GM23248 (cell line): Measurements from ENCODE around the gene TTC22. TPM values are rescaled to one million over a fixed set of nuclear protein-coding genes. Genes with fewer than 3 reads are reported as not detected.

ENCODE experiments used
- DNase-seq: peaks from one replicate; pipeline ENCODE4 v3.0.0-alpha.2; 2015
- H2AFZ ChIP-seq: fragments of 200-600 bp; sonication (generic); 2 replicates; pipeline ENCODE4 v1.6.1; 2016; ENCODE audit warnings: antibody characterized with exemption
- H3F3A ChIP-seq: fragments of 200-600 bp; sonication (generic); 2 replicates; pipeline ENCODE4 v1.6.1; 2016; ENCODE audit warnings: mild to moderate bottlenecking, antibody characterized with exemption, mixed run types; ENCODE audit not compliant: insufficient read depth
- H3K27ac ChIP-seq: fragments of 200-600 bp; sonication (generic); 2 replicates; pipeline ENCODE4 v1.5.1; 2016; ENCODE audit warnings: mild to moderate bottlenecking
- H3K27me3 ChIP-seq: fragments of 200-600 bp; sonication (generic); replicated peaks from 2 replicates; pipeline ENCODE4 v1.6.1; 2016; ENCODE audit warnings: mild to moderate bottlenecking; ENCODE audit not compliant: insufficient read depth
- H3K36me3 ChIP-seq: fragments of 200-600 bp; sonication (generic); 2 replicates; pipeline ENCODE4 v1.6.1; 2016; ENCODE audit warnings: low read depth, mild to moderate bottlenecking
- H3K4me1 ChIP-seq: fragments of 200-600 bp; sonication (generic); 2 replicates; pipeline ENCODE4 v1.6.1; 2016; ENCODE audit warnings: mild to moderate bottlenecking; ENCODE audit not compliant: insufficient read depth
- H3K4me2 ChIP-seq: fragments of 200-600 bp; sonication (generic); one replicate; pipeline ENCODE4 v1.6.1; 2016; ENCODE audit warnings: mild to moderate bottlenecking; ENCODE audit not compliant: unreplicated experiment
- H3K4me3 ChIP-seq: fragments of 200-600 bp; sonication (generic); 2 replicates; pipeline ENCODE4 v1.5.1; 2016; ENCODE audit warnings: mild to moderate bottlenecking
- H3K79me2 ChIP-seq: fragments of 200-600 bp; sonication (generic); 2 replicates; pipeline ENCODE4 v1.6.1; 2016; ENCODE audit warnings: mild to moderate bottlenecking; ENCODE audit not compliant: insufficient read depth
- H3K9ac ChIP-seq: fragments of 200-600 bp; sonication (generic); 2 replicates; pipeline ENCODE4 v1.6.1; 2016; ENCODE audit warnings: mild to moderate bottlenecking
- H3K9me2 ChIP-seq: fragments of 200-600 bp; sonication (generic); 2 replicates; pipeline ENCODE4 v1.6.1; 2016; ENCODE audit warnings: mixed run types, mild to moderate bottlenecking, moderate library complexity; ENCODE audit not compliant: insufficient read depth
- H3K9me3 ChIP-seq: fragments of 200-600 bp; sonication (generic); one replicate; pipeline ENCODE4 v1.6.1; 2017; ENCODE audit warnings: low read depth
- H4K20me1 ChIP-seq: fragments of 200-600 bp; sonication (generic); 2 replicates; pipeline ENCODE4 v1.6.0; 2016; ENCODE audit not compliant: insufficient read depth
- EZH2 ChIP-seq: fragments of 200-600 bp; sonication (generic); IDR thresholded peaks from 2 replicates; pipeline ENCODE4 v1.6.1; 2018; ENCODE audit warnings: antibody characterized with exemption, mild to moderate bottlenecking; ENCODE audit not compliant: insufficient read depth, poor library complexity, severe bottlenecking
- EZH2phosphoT487 ChIP-seq: fragments of 200-600 bp; sonication (generic); IDR thresholded peaks from 2 replicates; pipeline ENCODE4 v1.6.1; 2018; ENCODE audit warnings: antibody characterized with exemption, moderate library complexity, mild to moderate bottlenecking, low read depth; ENCODE audit not compliant: insufficient read depth
- WGBS, 2 experiments: methylation state at CpG; one replicate each; pipeline ENCODE4 v1.1.6; 2015 to 2017; ENCODE audit warnings: low lambda C conversion rate in 2 of 2, low coverage in 1 of 2; ENCODE audit errors: missing lambda C conversion rate in 2 of 2; 5-methylcytosine and 5-hydroxymethylcytosine counted together
- in situ Hi-C: fragments of 300-500 bp; cut with MboI; formaldehyde crosslinking; loops from 2 replicates; pipeline ENCODE4 v1.15.0; 2020
- polyA plus RNA-seq: library from polyadenylated mRNA; unstranded; fragments of >200 nt; fragmentation: Nextera tagmentation; extraction: Ambion mirVana; gene quantifications from 2 replicates; pipeline ENCODE4 v1.2.1, GENCODE V29; 2016
- total RNA-seq: library from RNA; depleted of rRNA; stranded (reverse); fragments of >200 nt; shearing (Covaris generic); gene quantifications from 2 replicates; pipeline ENCODE4 v1.2.3, GENCODE V29; 2014

The TTC22 gene
- total and polyA plus RNA-seq, 2 experiments from 2014 or later: not detected

DNA sequence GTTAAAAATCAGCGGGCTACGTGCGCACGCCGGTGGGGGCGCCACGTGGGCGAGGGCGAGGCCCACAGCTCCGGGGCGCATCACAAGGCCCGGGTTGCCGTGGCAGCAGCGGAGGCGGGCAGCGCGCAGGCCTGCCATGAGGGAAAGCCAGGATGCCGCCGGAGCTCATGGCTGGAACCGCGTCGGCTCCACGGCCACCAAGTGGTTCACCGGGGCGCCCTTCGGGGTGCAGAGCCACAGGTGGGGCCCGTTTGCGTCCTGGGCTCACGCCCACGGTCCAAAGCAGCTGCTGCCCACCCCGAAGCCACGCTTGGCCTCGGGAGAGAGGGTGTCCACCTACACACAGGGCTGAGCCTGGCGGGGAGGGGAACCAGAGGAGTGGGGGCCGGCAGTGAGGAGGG is 4.9 kb upstream of the TTC22 start:
- H3K27ac ChIP-seq: no peak overlapping the region
- H4K20me1 ChIP-seq: no peaks in the 10 kb centered on the region
- TF ChIP-seq EZH2 (no peak), EZH2phosphoT487 (no peak)
- H3K27me3 ChIP-seq: peaks cover 13% of the 10 kb centered on the region
- in situ Hi-C loops: loop anchor here (25.0 kb wide), 1 partner anchor 694 kb away; no protein-coding TSS in a partner anchor
- H2AFZ ChIP-seq: no peak overlapping the region
- no peaks in the 10 kb centered on the region for H3K79me2 ChIP-seq
- no peaks in the 10 kb centered on the region for H3K9me2 ChIP-seq
- H3K4me2 ChIP-seq: no peak overlapping the region
- no peaks in the 10 kb centered on the region for H3K9me3 ChIP-seq
- H3K4me1 ChIP-seq: peaks cover 7% of the 10 kb centered on the region; the same call in 1 of the 2 replicates
- no peaks in the 10 kb centered on the region for H3K36me3 ChIP-seq
- no peak overlapping the region for H3K4me3 ChIP-seq
- no peak for DNase-seq
- 91 to 94% methylated on average over 35 of the region's 35 CpGs for WGBS, 2 experiments
- peaks cover 13% of the 10 kb centered on the region for H3F3A ChIP-seq
- no peak overlapping the region for H3K9ac ChIP-seq

- in situ Hi-C loops: loop anchor here (25.0 kb wide), 1 partner anchor 693 kb away; no protein-coding TSS in a partner anchor
- Histone ChIP-seq H3K79me2 (no peaks in the 10 kb centered on the region), H4K20me1 (no peaks in the 10 kb centered on the region), H3K4me3 (no peak overlapping the region), H2AFZ (no peak overlapping the region), H3K4me2 (no peak overlapping the region), H3K27ac (no peak overlapping the region), H3K27me3 (peaks cover 16% of the 10 kb centered on the region), H3K4me1 (peaks cover 7% of the 10 kb centered on the region; the same call in 1 of the 2 replicates), H3K9me3 (no peaks in the 10 kb centered on the region), H3K9me2 (no peaks in the 10 kb centered on the region), H3K36me3 (no peaks in the 10 kb centered on the region), H3K9ac (no peak overlapping the region), H3F3A (peaks cover 13% of the 10 kb centered on the region)
- 87 to 98% methylated on average over 3 of the region's 3 CpGs for WGBS, 2 experiments
- no peak for DNase-seq
- TF ChIP-seq EZH2phosphoT487 (no peak), EZH2 (no peak)
Measured at GRCh38 chr1:54805466-54805865, 4.3 kb upstream of the TTC22 start.

DNA sequence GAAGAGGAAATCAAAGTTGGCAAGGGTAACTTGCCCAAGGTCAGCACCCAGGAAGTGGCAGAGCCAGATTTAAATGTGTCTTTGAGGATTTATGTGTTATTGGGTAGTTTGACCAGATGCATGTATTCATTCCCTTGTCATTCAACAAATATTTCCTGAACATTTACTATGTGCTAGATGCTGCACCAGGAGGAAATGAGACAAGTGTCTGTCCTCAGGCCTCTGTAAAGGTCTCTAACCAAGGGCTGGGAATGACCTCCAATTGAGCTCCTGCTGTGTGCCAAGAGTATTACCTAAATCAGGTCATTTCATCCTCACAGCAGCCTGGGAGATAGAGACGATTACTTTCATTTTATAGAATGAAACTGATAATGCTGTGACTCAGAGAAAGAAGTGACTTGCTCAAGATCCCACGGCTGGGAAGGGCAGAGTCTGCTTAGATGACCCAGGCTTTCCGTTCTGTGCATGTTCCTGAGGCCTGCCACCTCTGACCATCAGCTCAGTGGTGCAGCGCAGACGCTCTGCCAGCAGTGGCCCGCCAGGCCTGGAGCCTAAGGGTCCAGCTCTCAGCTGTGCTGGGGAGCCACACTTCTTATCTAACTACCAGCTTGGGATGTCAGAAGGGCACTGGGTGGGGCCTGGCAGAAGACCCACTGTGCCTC is 3.5 kb upstream of the TTC22 start:
- Histone ChIP-seq H3F3A (peaks cover 13% of the 10 kb centered on the region), H4K20me1 (no peaks in the 10 kb centered on the region), H3K9me3 (no peaks in the 10 kb centered on the region), H3K36me3 (no peaks in the 10 kb centered on the region), H3K79me2 (no peaks in the 10 kb centered on the region), H3K4me3 (no peak overlapping the region), H3K4me1 (peaks cover 7% of the 10 kb centered on the region; the same call in 1 of the 2 replicates), H3K27me3 (peaks cover 16% of the 10 kb centered on the region), H3K4me2 (no peak overlapping the region), H3K27ac (peak overlapping the region; percentile 15; the same call in 1 of the 2 replicates), H3K9me2 (no peaks in the 10 kb centered on the region), H3K9ac (no peak overlapping the region), H2AFZ (no peak overlapping the region)
- peak; percentile 72 for DNase-seq
- no peak for TF ChIP-seq EZH2phosphoT487
- TF ChIP-seq EZH2: no peak
- in situ Hi-C loops: loop anchor here (25.0 kb wide), 1 partner anchor 692 kb away; no protein-coding TSS in a partner anchor
- WGBS, 2 experiments: 78 to 80% methylated on average over 6 of the region's 6 CpGs

DNA sequence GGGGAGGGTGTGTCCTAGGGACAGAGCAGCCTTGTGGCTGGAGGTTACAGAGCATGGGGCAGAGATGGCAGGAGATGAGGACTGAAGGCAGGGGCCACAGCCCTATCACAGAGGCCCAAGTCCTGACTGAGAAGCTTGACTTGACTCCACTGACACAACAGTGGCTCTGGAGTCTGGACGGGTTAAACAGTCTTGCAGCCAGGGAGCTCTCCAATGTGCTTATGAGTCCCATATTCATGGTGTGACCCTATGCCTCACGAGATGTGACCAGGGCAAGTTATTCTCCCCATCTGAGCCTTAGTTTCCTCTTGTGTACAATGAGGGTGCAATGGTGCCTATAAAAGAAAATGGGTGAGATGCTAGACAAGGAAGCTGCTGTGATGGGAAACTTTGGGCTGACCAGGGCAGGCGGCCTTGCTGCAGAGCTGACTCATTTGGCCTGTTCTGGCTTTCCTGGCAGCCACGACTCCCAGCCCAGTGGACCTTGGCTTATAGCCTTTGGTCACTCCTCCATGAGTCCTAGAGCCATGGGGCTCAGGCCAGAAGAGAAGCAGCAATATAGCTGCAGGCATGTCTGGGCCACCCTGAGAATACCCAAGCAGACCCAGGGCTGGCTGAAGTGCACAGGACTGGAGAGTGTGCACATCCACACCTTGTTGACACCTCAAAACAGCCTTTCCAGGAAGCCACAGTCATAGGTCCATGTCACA is 2.8 kb upstream of the TTC22 start:
- Histone ChIP-seq H3K27me3 (peaks cover 16% of the 10 kb centered on the region), H3K9me3 (no peaks in the 10 kb centered on the region), H3K27ac (peak overlapping the region; percentile 15; the same call in 1 of the 2 replicates), H3K4me2 (no peak overlapping the region), H3K9ac (no peak overlapping the region), H3K36me3 (no peaks in the 10 kb centered on the region), H4K20me1 (no peaks in the 10 kb centered on the region), H3K9me2 (no peaks in the 10 kb centered on the region), H3K4me3 (no peak overlapping the region), H3F3A (peaks cover 13% of the 10 kb centered on the region), H2AFZ (no peak overlapping the region), H3K4me1 (peaks cover 7% of the 10 kb centered on the region; the same call in 1 of the 2 replicates), H3K79me2 (no peaks in the 10 kb centered on the region)
- in situ Hi-C loops: loop anchor here (25.0 kb wide), 1 partner anchor 692 kb away; no protein-coding TSS in a partner anchor
- WGBS, 2 experiments: 57% methylated on average over 4 of the region's 4 CpGs
- TF ChIP-seq EZH2phosphoT487 (no peak), EZH2 (no peak)
- peak; percentile 48 for DNase-seq
